Left ventricle myocardium inferior (tissue), 1 donor: ENCODE data around the gene NFASC. TPM values are rescaled to one million over a fixed set of nuclear protein-coding genes. Genes with fewer than 3 reads are reported as not detected.

Source experiments
- DNase-seq: peaks from one replicate; pipeline ENCODE4 v3.0.0-alpha.2; 2020
- H3K27ac ChIP-seq: fragments of 200-600 bp; replicated peaks from 2 replicates; pipeline ENCODE4 v1.8.0; 2021
- H3K27me3 ChIP-seq: fragments of 200-600 bp; 2 replicates; pipeline ENCODE4 v1.8.0; 2021; ENCODE audit warnings: low read depth
- H3K36me3 ChIP-seq: fragments of 200-600 bp; 2 replicates; pipeline ENCODE4 v1.8.0; 2021
- H3K4me1 ChIP-seq: fragments of 200-600 bp; 2 replicates; pipeline ENCODE4 v1.8.0; 2021
- H3K4me3 ChIP-seq: fragments of 200-600 bp; 2 replicates; pipeline ENCODE4 v1.8.0; 2021; ENCODE audit warnings: mild to moderate bottlenecking, moderate library complexity
- H3K9me3 ChIP-seq: fragments of 200-600 bp; replicated peaks from 2 replicates; pipeline ENCODE4 v1.8.0; 2021
- CTCF ChIP-seq: fragments of 200-600 bp; IDR thresholded peaks from 2 replicates; pipeline ENCODE4 v1.8.0; 2021; ENCODE audit warnings: antibody characterized with exemption, mild to moderate bottlenecking, borderline replicate concordance
- intact Hi-C: fragments of 100-400 bp; cut with micrococcal nuclease; formaldehyde crosslinking; loops from one replicate; pipeline ENCODE4 v1.11.0; 2022
- total RNA-seq: library from RNA; stranded (reverse); fragmentation: NEBNext Ultra II Directional; extraction: Animal tissue kit (Norgen Biotek cat#: 25700); gene quantifications from one replicate; pipeline ENCODE4 v1.2.1, GENCODE V29; 2021
- donor health status: DM: no; HTN: yes; CAD: no; lungs with severe emphysema.

Gene NFASC
- total RNA-seq, 1 donor from 2014 or later = 8.2 TPM

GRCh38 chr1:204973449-204973848 lies 102.8 kb downstream of the NFASC start:
- intact Hi-C loops = no loop called here
- Histone ChIP-seq H3K9me3 (no peaks in the 10 kb centered on the region), H3K36me3 (peaks cover 3% of the 10 kb centered on the region), H3K27me3 (peaks cover 18% of the 10 kb centered on the region), H3K27ac (no peak overlapping the region), H3K4me3 (no peak overlapping the region), H3K4me1 (peaks cover 4% of the 10 kb centered on the region)
- no peak for TF ChIP-seq CTCF
- DNase-seq = no peak

DNA sequence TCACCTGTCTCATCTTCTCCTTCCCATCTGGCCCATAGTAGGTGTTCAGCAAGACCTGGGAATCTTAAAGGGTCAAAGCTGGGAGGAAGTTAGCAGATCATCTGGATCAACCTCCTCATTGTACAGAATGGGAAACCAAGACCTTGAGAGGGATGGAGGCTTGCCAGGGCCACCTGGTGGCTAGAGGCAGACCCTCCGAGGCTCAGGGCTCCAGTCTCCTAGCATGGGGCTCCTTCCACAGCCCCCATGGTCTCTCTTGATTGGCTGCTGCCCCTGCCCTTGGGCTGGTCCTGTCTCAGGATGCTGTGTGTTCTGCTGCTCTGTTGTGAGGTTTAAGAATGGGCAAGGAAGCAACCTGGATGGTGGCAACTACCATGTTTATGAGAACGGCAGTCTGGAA lies 103.7 kb downstream of the NFASC start:
- peaks cover 3% of the 10 kb centered on the region for H3K36me3 ChIP-seq
- DNase-seq = no peak
- H3K9me3 ChIP-seq = no peaks in the 10 kb centered on the region
- no peak for TF ChIP-seq CTCF
- H3K27me3 ChIP-seq = peaks cover 10% of the 10 kb centered on the region
- intact Hi-C loops = no loop called here
- peaks cover 4% of the 10 kb centered on the region for H3K4me1 ChIP-seq
- no peak overlapping the region for H3K27ac ChIP-seq
- no peak overlapping the region for H3K4me3 ChIP-seq

- DNase-seq = no peak
- H3K27me3 ChIP-seq = peaks cover 10% of the 10 kb centered on the region
- H3K9me3 ChIP-seq = no peaks in the 10 kb centered on the region
- peaks cover 3% of the 10 kb centered on the region for H3K36me3 ChIP-seq
- TF ChIP-seq CTCF = no peak
- H3K27ac ChIP-seq = no peak overlapping the region
- H3K4me1 ChIP-seq = peaks cover 4% of the 10 kb centered on the region
- intact Hi-C loops = no loop called here
- H3K4me3 ChIP-seq = no peak overlapping the region
Measured at GRCh38 chr1:204975021-204975420, 104.4 kb downstream of the NFASC start.

GRCh38 chr1:204975568-204976235 lies 105.0 kb downstream of the NFASC start:
- DNase-seq = no peak
- peaks cover 3% of the 10 kb centered on the region for H3K36me3 ChIP-seq
- intact Hi-C loops = no loop called here
- H3K4me1 ChIP-seq = peaks cover 4% of the 10 kb centered on the region
- no peak overlapping the region for H3K4me3 ChIP-seq
- peak; percentile 85 for TF ChIP-seq CTCF
- no peaks in the 10 kb centered on the region for H3K9me3 ChIP-seq
- H3K27me3 ChIP-seq = peaks cover 10% of the 10 kb centered on the region
- H3K27ac ChIP-seq = no peak overlapping the region

DNA sequence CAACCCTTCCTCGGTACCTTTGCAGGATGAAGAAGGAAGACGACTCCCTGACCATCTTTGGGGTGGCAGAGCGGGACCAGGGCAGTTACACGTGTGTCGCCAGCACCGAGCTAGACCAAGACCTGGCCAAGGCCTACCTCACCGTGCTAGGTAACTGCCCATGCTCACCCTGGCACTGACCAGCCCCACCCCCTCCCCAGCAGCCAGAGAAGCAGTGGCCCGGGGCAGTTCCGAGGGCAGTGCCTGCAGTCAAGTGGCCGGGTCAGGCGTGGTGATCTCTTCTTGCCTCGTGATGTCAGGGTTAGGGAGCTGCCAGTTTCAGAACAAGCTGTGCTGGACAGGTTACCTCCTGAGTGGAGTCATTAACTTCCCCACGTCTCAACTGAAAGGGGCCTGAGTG lies 106.0 kb downstream of the NFASC start:
- Histone ChIP-seq H3K4me1 (peaks cover 3% of the 10 kb centered on the region), H3K36me3 (peaks cover 3% of the 10 kb centered on the region), H3K27me3 (peaks cover 13% of the 10 kb centered on the region), H3K4me3 (no peak overlapping the region), H3K27ac (no peak overlapping the region), H3K9me3 (no peaks in the 10 kb centered on the region)
- no peak for DNase-seq
- intact Hi-C loops = no loop called here
- no peak for TF ChIP-seq CTCF

DNA sequence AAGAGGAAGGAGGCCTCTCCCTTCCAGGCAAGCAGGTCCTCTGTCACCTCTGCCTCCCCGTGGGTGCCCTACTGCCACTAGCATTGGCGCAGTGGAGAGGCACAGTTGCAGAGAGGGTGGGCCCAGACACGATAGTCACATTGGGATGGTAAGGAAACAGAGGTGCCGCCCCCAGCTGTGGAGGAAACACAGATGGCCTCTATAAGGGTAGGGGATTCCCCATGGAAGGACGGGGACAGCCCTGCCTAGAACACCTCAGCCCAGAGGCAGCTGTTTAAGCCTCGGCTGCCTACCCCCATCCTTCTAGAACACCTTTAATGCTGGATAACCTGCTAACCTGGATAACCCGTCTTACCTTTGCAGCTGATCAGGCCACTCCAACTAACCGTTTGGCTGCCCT lies 106.7 kb downstream of the NFASC start:
- Histone ChIP-seq H3K36me3 (peaks cover 3% of the 10 kb centered on the region), H3K27ac (no peak overlapping the region), H3K9me3 (no peaks in the 10 kb centered on the region), H3K27me3 (peaks cover 18% of the 10 kb centered on the region), H3K4me1 (no peaks in the 10 kb centered on the region), H3K4me3 (no peak overlapping the region)
- TF ChIP-seq CTCF = no peak
- no peak for DNase-seq
- intact Hi-C loops = no loop called here
